Measurements from ENCODE around the gene FBXW9. TPM values are rescaled to one million over a fixed set of nuclear protein-coding genes. Genes with fewer than 3 reads are reported as not detected.

FBXW9 gene
- total RNA-seq, 1 experiment from 2014 or later, result 14.0 TPM

DNA sequence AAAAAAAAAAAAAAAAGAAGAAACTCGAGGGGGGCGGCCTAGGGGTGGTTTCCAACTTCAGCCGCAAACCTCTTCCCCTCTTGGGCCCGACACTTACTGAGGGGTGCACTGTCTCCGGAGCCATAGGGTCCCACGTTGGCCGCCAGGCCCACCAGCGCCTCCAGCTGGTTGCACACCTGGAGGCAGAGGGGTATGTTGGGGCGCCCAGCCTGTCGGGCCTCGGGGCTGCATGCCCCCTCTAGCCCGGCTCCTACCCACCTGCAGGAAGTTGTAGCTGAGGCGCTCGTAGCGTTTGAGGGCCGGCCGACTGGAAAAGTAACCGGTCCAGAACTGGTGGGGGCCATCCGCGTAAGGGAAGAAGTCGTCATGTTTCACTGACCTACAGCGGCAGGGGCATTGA is 38.5 kb downstream of the FBXW9 start:
- Histone ChIP-seq H3K4me3 (replicated peaks in 1 of 2; ENCODE audit: low read depth in 1 of 2, low read length in 2 of 2) (no peak overlapping the region), H3K9me3 (ENCODE audit: control insufficient read depth in 1 of 2, insufficient read depth in 1 of 2, low read depth in 1 of 2, low read length in 2 of 2) (no peaks in the 10 kb centered on the region), H3K27me3 (ENCODE audit: insufficient read depth, low read length) (no peaks in the 10 kb centered on the region), H3K4me1 (ENCODE audit: control insufficient read depth in 1 of 2, insufficient read depth in 2 of 2, low read length in 2 of 2) (no peaks in the 10 kb centered on the region), H3K36me3 (ENCODE audit: control insufficient read depth in 1 of 2, insufficient read depth in 2 of 2, low read length in 2 of 2) (peaks cover 0 to 10% of the 10 kb centered on the region in 2 experiments; a peak in 2 of 4 replicates), H3K9me2 (ENCODE audit: insufficient read depth) (no peaks in the 10 kb centered on the region), H3K27ac (ENCODE audit: low read depth, low read length) (no peak overlapping the region), H3K4me2 (ENCODE audit: low read length) (no peak overlapping the region), H3K9ac (ENCODE audit: low read length) (no peak overlapping the region), H2AFZ (ENCODE audit: low read depth, low read length, poor library complexity, severe bottlenecking) (no peak overlapping the region), H3K79me2 (ENCODE audit: insufficient read depth, low read length) (no peaks in the 10 kb centered on the region), H4K20me1 (ENCODE audit: insufficient read depth) (no peaks in the 10 kb centered on the region)
- no peak for ATAC-seq
- BruUV-seq (replicated peaks), result no TSS peak
- no peak for DNase-seq (ENCODE audit: low read depth, low spot score)
- TF ChIP-seq SRF (IDR thresholded peaks at IDR 0.05; ENCODE audit: low read depth) (no peak), ELF1 (IDR thresholded peaks at IDR 0.05; ENCODE audit: borderline replicate concordance, low read depth) (no peak), ZNF274 (IDR thresholded peaks at IDR 0.05; ENCODE audit: low read depth, low read length) (no peak), SIN3A (IDR thresholded peaks at IDR 0.05; ENCODE audit: low read depth) (no peak)
- TF ChIP-seq, protein P1, sequence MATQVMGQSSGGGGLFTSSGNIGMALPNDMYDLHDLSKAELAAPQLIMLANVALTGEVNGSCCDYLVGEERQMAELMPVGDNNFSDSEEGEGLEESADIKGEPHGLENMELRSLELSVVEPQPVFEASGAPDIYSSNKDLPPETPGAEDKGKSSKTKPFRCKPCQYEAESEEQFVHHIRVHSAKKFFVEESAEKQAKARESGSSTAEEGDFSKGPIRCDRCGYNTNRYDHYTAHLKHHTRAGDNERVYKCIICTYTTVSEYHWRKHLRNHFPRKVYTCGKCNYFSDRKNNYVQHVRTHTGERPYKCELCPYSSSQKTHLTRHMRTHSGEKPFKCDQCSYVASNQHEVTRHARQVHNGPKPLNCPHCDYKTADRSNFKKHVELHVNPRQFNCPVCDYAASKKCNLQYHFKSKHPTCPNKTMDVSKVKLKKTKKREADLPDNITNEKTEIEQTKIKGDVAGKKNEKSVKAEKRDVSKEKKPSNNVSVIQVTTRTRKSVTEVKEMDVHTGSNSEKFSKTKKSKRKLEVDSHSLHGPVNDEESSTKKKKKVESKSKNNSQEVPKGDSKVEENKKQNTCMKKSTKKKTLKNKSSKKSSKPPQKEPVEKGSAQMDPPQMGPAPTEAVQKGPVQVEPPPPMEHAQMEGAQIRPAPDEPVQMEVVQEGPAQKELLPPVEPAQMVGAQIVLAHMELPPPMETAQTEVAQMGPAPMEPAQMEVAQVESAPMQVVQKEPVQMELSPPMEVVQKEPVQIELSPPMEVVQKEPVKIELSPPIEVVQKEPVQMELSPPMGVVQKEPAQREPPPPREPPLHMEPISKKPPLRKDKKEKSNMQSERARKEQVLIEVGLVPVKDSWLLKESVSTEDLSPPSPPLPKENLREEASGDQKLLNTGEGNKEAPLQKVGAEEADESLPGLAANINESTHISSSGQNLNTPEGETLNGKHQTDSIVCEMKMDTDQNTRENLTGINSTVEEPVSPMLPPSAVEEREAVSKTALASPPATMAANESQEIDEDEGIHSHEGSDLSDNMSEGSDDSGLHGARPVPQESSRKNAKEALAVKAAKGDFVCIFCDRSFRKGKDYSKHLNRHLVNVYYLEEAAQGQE (IDR thresholded peaks at IDR 0.05; ENCODE audit: low read depth), result no peak
- TF ChIP-seq, protein P2, sequence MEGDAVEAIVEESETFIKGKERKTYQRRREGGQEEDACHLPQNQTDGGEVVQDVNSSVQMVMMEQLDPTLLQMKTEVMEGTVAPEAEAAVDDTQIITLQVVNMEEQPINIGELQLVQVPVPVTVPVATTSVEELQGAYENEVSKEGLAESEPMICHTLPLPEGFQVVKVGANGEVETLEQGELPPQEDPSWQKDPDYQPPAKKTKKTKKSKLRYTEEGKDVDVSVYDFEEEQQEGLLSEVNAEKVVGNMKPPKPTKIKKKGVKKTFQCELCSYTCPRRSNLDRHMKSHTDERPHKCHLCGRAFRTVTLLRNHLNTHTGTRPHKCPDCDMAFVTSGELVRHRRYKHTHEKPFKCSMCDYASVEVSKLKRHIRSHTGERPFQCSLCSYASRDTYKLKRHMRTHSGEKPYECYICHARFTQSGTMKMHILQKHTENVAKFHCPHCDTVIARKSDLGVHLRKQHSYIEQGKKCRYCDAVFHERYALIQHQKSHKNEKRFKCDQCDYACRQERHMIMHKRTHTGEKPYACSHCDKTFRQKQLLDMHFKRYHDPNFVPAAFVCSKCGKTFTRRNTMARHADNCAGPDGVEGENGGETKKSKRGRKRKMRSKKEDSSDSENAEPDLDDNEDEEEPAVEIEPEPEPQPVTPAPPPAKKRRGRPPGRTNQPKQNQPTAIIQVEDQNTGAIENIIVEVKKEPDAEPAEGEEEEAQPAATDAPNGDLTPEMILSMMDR (IDR thresholded peaks at IDR 0.05 in 2 of 3, conservative IDR thresholded peaks at IDR 0.05 in 1 of 3; ENCODE audit: borderline replicate concordance in 1 of 3, insufficient read depth in 1 of 3, low read depth in 2 of 3, low read length in 2 of 3), result peak in 2 of 3 experiments; percentile 9 to 24; a peak in 1 of 6 replicates
- POLR2A ChIA-PET, result no interaction called here
- RAD21 ChIA-PET (ENCODE audit: low non-redundant PET in 1 of 2, low total read pairs in 2 of 2, uncharacterized antibody in 2 of 2, unreplicated experiment in 2 of 2), result interaction anchor here in 1 of 2 experiments (0.7 kb wide), 1 partner anchor 14 kb away, joined by 7 read pairs; no protein-coding TSS in a partner anchor
- CTCF ChIA-PET, result no interaction called here
- intact Hi-C loops (cut with micrococcal nuclease), result no loop called here
